Skin epidermis (tissue), 12 donors: ENCODE measurements around the gene UBE2D2.
A peak's percentile ranks its signal among the peaks of the same experiment; 100 is the strongest.

Experiments used
- H3K27ac ChIP-seq, 21 experiments: fragments of 200-600 bp; sonication (generic) in 11 of 21; one replicate each; pipeline ENCODE4 v1.5.0; 2020; ENCODE audit warnings: mild to moderate bottlenecking in 3 of 21, inconsistent platforms in 2 of 21, moderate library complexity in 2 of 21
- H3K4me3 ChIP-seq, 7 experiments: fragments of 200-600 bp; sonication (generic) in 2 of 7; one replicate each; pipeline ENCODE4 v1.5.0; 2020; ENCODE audit warnings: inconsistent platforms in 2 of 7, mild to moderate bottlenecking in 2 of 7, moderate library complexity in 1 of 7

The UBE2D2 gene

DNA sequence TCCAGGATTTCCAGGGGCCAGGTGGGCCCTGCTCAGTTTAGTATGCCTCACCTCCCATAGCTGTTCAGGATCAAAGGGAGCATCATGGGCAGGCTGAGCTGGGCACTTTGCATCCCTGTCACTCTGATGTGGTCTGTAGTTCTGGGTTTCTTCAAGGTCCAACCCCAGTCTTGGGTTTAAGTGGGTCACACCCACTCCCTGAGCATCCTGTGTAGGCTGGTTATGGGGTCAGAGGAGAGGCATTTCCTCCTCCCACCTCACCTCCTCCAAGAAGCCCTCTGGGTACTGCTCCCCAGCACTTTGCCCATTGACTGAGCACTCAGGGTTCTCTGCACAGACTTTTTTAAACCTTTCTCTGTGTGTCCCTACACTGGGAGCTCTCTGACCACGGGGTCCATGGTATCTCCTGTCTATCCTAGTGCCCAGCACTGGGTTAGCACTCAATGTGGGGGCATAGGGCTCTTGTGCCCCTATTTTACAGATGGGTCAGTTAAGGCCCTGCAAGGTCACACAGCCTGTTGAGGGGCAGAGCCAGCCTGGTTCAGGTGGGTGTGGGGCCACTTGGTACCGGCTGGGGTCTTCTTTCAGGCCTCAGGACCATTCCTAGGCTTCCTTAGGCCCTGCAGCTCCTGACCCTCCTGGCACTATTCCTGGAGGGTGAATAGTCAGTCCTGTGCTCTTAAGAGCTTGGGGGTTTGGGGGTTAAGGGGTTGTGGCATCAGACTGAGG is 106.0 kb downstream of the UBE2D2 start:
- Histone ChIP-seq H3K4me3 (no peak overlapping the region), H3K27ac (peak overlapping the region in 19 of 21 experiments; percentile 12 to 97 (median 94))

- peak overlapping the region; percentile 49 to 97 (median 93) for H3K27ac ChIP-seq
- H3K4me3 ChIP-seq, result peak overlapping the region in 6 of 7 experiments; percentile 24 to 47 (median 37)
These were observed 106.6 kb downstream of the UBE2D2 start for GRCh38 chr5:139667730-139668063.

- Histone ChIP-seq H3K27ac (peak overlapping the region; percentile 49 to 97 (median 93)), H3K4me3 (peak overlapping the region; percentile 24 to 47 (median 32))
These were observed 107.1 kb downstream of the UBE2D2 start for GRCh38 chr5:139668064-139668880.

GRCh38 chr5:139668924-139669661 is 108.0 kb downstream of the UBE2D2 start:
- Histone ChIP-seq H3K4me3 (peak overlapping the region in 6 of 7 experiments; percentile 7 to 47 (median 29)), H3K27ac (peak overlapping the region; percentile 49 to 97 (median 93))

GRCh38 chr5:139669662-139670368 is 108.7 kb downstream of the UBE2D2 start:
- Histone ChIP-seq H3K27ac (peak overlapping the region in 20 of 21 experiments; percentile 17 to 97 (median 86)), H3K4me3 (peak overlapping the region in 3 of 7 experiments; percentile 7 to 11 (median 8))

DNA sequence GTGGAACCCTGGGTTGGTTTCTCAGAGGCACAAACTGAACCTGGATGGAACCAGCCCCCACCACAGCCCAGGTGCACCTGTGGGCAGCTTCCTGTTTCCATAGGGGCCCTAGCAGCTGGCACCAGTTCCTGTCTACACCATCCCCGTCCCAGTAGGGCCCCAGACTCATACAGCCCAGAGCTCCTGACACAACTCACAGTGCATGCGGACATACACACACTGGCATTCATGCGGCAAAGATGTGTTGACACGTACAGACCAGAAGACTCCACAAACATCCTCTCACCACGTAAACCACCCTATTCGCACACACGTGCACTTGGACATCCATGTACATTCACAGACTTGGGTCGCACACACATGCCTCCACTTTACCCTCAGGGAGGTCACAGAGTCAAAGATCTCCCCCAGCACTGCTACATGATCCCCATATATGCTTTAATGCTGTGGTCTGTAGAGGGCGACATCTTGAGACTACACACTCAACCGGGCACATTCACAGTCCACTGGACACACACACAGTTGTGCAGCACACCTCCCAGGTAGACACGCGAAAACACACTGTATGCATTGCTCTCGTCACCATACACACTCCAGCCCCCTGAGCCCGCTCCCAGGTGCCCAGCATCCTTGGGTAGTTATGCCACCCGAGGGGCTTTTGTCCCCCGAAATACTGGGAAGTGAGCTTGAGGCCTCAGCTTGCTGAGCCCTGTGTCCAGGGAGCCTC is 109.4 kb downstream of the UBE2D2 start:
- peak overlapping the region in 20 of 21 experiments; percentile 21 to 96 (median 81) for H3K27ac ChIP-seq
- peak overlapping the region in 1 of 7 experiments; percentile 11 for H3K4me3 ChIP-seq

GRCh38 chr5:139671096-139671841 is 110.1 kb downstream of the UBE2D2 start:
- no peak overlapping the region for H3K4me3 ChIP-seq
- H3K27ac ChIP-seq, result peak overlapping the region in 19 of 21 experiments; percentile 28 to 96 (median 75)

DNA sequence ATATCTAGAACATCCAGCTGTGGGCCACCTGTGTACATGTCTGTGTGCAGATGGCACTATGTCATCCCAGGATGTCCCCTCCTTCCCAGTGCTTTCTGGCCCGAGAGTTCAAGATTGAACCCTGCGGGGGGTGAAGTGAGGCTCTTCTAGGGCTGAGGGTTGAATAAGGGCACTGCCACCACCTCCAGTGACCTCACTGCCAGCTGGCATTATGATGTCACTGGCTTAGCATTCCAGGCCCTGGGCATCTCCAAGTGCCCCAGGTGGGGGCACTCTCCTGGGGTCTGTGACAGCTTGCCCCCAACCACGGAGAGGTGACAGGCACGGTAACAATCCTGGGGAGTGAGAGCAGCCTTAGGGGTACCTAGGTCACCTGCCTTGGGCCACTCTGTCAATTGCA is 114.1 kb downstream of the UBE2D2 start:
- Histone ChIP-seq H3K27ac (peak overlapping the region in 2 of 21 experiments; percentile 18 to 28), H3K4me3 (no peak overlapping the region)

- no peak overlapping the region for H3K4me3 ChIP-seq
- H3K27ac ChIP-seq, result peak overlapping the region in 3 of 21 experiments; percentile 21 to 63 (median 37)
These were observed 114.7 kb downstream of the UBE2D2 start for GRCh38 chr5:139675825-139676224.

DNA sequence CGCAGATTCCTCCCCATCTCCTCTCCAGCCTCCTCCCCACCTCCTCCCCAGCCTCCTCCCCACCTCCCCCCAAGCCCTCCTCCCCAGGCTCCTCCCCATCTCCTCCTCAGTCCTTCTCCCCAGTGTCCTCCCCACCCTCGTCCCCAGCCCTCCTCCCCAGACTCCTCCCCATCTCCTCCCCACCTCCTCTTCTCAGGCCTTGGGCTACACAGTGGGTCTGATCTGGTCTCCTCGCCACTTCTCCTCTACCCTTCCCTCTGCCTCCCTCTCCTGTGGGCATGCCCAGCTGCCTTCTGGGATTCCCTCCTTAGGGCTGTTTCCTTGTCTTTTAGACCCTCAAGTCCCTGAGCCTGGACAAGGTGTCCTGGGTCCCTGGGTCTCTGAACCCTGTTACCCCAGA is 115.3 kb downstream of the UBE2D2 start:
- Histone ChIP-seq H3K4me3 (no peak overlapping the region), H3K27ac (peak overlapping the region in 7 of 21 experiments; percentile 20 to 71 (median 51))

DNA sequence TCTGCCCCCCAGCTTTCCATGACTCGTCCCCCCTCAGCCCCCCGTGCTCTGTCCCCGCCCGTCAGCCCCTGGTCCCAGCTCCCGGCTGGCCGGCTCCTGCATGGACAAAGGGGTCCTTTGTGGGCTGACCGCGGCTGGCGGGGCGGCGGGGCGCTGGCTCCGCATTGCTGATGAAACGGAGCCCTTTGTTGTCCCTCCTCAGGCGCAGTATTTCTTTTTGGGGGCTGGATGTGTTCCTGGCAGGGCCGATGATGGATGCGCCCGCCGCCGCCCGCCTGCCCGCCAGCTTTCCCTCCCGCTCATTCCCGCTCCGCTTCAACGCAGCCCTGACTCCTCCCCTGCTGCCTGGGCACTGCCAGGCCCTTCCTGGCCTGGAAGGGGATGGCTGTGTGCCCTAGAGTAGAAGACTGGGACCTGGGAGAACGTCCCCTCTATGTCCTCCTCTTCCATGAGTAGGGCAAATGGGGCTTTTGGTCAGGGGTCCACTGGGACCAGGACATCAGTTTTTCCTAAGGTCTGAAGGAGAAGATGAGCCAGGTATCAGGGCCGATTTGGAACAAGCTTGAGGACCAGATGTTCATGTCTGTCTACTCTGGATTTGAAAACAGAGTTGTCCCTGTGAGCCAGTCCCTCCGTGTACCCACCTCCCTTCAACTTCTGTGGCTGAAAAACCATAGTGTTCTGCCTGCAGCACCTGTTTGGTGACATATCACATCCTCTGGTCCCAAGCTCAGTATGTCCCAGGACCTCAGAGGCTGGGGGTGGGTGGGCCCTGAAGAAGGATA is 116.0 kb downstream of the UBE2D2 start:
- peak overlapping the region in 8 of 21 experiments; percentile 13 to 71 (median 44) for H3K27ac ChIP-seq

More for the DNA sequence above, 116.0 kb downstream of the UBE2D2 start:
- H3K4me3 ChIP-seq, result no peak overlapping the region
